ENCODE measurements around the gene SKI. TPM values are rescaled to one million over a fixed set of nuclear protein-coding genes. Genes with fewer than 3 reads are reported as not detected.

SKI gene
- total RNA-seq, 2 donors from 2014 or later: 46.2 to 114 TPM

- H3K9me3 ChIP-seq: no peaks in the 10 kb centered on the region
- peak overlapping the region; percentile 69 to 76 for H3K4me3 ChIP-seq
- peaks cover 19% of the 10 kb centered on the region for H3K4me1 ChIP-seq (replicated peaks)
- 33% methylated on average over 30 of the region's 44 CpGs for WGBS
- intact Hi-C loops (cut with DNase I): loop anchor here (10.0 kb wide), 2 partner anchors 331 to 391 kb away; partner anchors contain the start of genes PANK4 and PRXL2B
- no peak for DNase-seq (ENCODE audit: low spot score)
- no peaks in the 10 kb centered on the region for H3K27me3 ChIP-seq (replicated peaks; ENCODE audit: insufficient read depth)
- peak overlapping the region; percentile 96 to 98 for H3K27ac ChIP-seq
- TF ChIP-seq CTCF (IDR thresholded peaks at IDR 0.05) (no peak), POLR2AphosphoS5 (IDR thresholded peaks at IDR 0.05) (no peak), POLR2A (IDR thresholded peaks at IDR 0.05) (no peak)
- no peaks in the 10 kb centered on the region for H3K36me3 ChIP-seq
These were observed 34.4 kb upstream of the SKI start for GRCh38 chr1:2193514-2194281.

GRCh38 chr1:2194319-2194897, 33.7 kb upstream of the SKI start, which contains the start of gene FAAP20:
Gene FAAP20, minus strand, starts transcription at chr1:2194772. Its CDS starts 23 bp downstream, at chr1:2194749.
- intact Hi-C loops (cut with DNase I): loop anchor here (10.0 kb wide), 2 partner anchors 330 to 390 kb away; partner anchors contain the start of genes PANK4 and PRXL2B
- Histone ChIP-seq H3K27me3 (replicated peaks; ENCODE audit: insufficient read depth) (no peaks in the 10 kb centered on the region), H3K4me3 (peak within 1 kb of the TSS; percentile 69 to 76), H3K4me1 (replicated peaks) (peaks cover 24% of the 10 kb centered on the region), H3K9me3 (no peaks in the 10 kb centered on the region), H3K36me3 (no peaks in the 10 kb centered on the region), H3K27ac (peak within 1 kb of the TSS; percentile 96 to 98)
- WGBS: 3% methylated on average over 54 of the region's 63 CpGs
- TF ChIP-seq POLR2AphosphoS5 (IDR thresholded peaks at IDR 0.05) (no peak), POLR2A (IDR thresholded peaks at IDR 0.05) (no peak), CTCF (IDR thresholded peaks at IDR 0.05) (no peak)
- peak; percentile 56 for DNase-seq (ENCODE audit: low spot score)

- intact Hi-C loops (cut with DNase I): loop anchor here (1.0 to 10.0 kb wide), 4 partner anchors 186 to 390 kb away; partner anchors contain the start of genes PANK4 and PRXL2B
- peak overlapping the region; percentile 96 to 98 for H3K27ac ChIP-seq
- WGBS: under 1% methylated on average over 30 of the region's 35 CpGs
- peak; percentile 92 for DNase-seq (ENCODE audit: low spot score)
- H3K36me3 ChIP-seq: no peaks in the 10 kb centered on the region
- H3K4me3 ChIP-seq: peak overlapping the region; percentile 69 to 76
- no peaks in the 10 kb centered on the region for H3K9me3 ChIP-seq
- peak; percentile 85 to 99 (median 96) for TF ChIP-seq CTCF (IDR thresholded peaks at IDR 0.05)
- TF ChIP-seq POLR2A (IDR thresholded peaks at IDR 0.05): no peak
- TF ChIP-seq POLR2AphosphoS5 (IDR thresholded peaks at IDR 0.05): peak; percentile 79
- no peaks in the 10 kb centered on the region for H3K27me3 ChIP-seq (replicated peaks; ENCODE audit: insufficient read depth)
- H3K4me1 ChIP-seq (replicated peaks): peaks cover 23% of the 10 kb centered on the region
These were observed 33.0 kb upstream of the SKI start for GRCh38 chr1:2194898-2195673.

- peaks cover 16% of the 10 kb centered on the region for H3K4me1 ChIP-seq (replicated peaks)
- 67% methylated on average over 10 of the region's 11 CpGs for WGBS
These were observed 32.3 kb upstream of the SKI start for GRCh38 chr1:2195785-2196184.

More at GRCh38 chr1:2195785-2196184, 32.3 kb upstream of the SKI start:
- Histone ChIP-seq H3K4me3 (no peak overlapping the region), H3K27ac (peak overlapping the region; percentile 96 to 98), H3K36me3 (no peaks in the 10 kb centered on the region), H3K27me3 (replicated peaks; ENCODE audit: insufficient read depth) (no peaks in the 10 kb centered on the region), H3K9me3 (no peaks in the 10 kb centered on the region)
- TF ChIP-seq POLR2A (IDR thresholded peaks at IDR 0.05): no peak
- TF ChIP-seq POLR2AphosphoS5 (IDR thresholded peaks at IDR 0.05): no peak
- no peak for TF ChIP-seq CTCF (IDR thresholded peaks at IDR 0.05)
- intact Hi-C loops (cut with DNase I): loop anchor here (1.0 to 10.0 kb wide), 4 partner anchors 186 to 389 kb away; partner anchors contain the start of genes PANK4 and PRXL2B
- no peak for DNase-seq (ENCODE audit: low spot score)

Data from prostate gland (tissue), 2 donors.